WERI-Rb-1 (cell line): ENCODE results near the gene PIRT.

Source experiments
- DNase-seq: peaks from one replicate; pipeline ENCODE4 v3.0.0-alpha.2; 2020
- H3K27ac ChIP-seq: fragments of 250-450 bp; sonication (Bioruptor Pico); 2 replicates; pipeline ENCODE4 v1.5.1; 2020; ENCODE audit warnings: mild to moderate bottlenecking, moderate library complexity
- H3K27me3 ChIP-seq: fragments of 250-450 bp; sonication (Bioruptor Pico); 2 replicates; pipeline ENCODE4 v1.5.1; 2021; ENCODE audit warnings: mild to moderate bottlenecking, low read depth, moderate library complexity; ENCODE audit not compliant: insufficient read depth, severe bottlenecking
- H3K36me3 ChIP-seq: fragments of 250-450 bp; sonication (Bioruptor Pico); 2 replicates; pipeline ENCODE4 v1.5.1; 2020; ENCODE audit warnings: mild to moderate bottlenecking, moderate library complexity
- H3K4me3 ChIP-seq: 2 replicates; pipeline ENCODE4 v1.5.1; 2011; ENCODE audit warnings: low read depth, mild to moderate bottlenecking, control low read depth, low read length
- H3K9me3 ChIP-seq: fragments of 250-450 bp; sonication (Bioruptor Pico); 2 replicates; pipeline ENCODE4 v1.5.1; 2021; ENCODE audit warnings: mild to moderate bottlenecking, moderate library complexity; ENCODE audit not compliant: severe bottlenecking
- CTCF ChIP-seq: IDR thresholded peaks from 2 replicates; pipeline ENCODE4 v1.5.1; 2011; ENCODE audit warnings: low read depth, mild to moderate bottlenecking, control low read depth, inconsistent platforms, low read length

Gene PIRT

GRCh38 chr17:10777890-10778289 is 60.0 kb downstream of the PIRT start:
- Histone ChIP-seq H3K9me3 (no peaks in the 10 kb centered on the region), H3K27ac (no peak overlapping the region), H3K4me3 (no peak overlapping the region), H3K27me3 (no peaks in the 10 kb centered on the region), H3K36me3 (no peaks in the 10 kb centered on the region)
- no peak for TF ChIP-seq CTCF
- DNase-seq: no peak

GRCh38 chr17:10777131-10777807 is 60.6 kb downstream of the PIRT start:
- Histone ChIP-seq H3K27ac (no peak overlapping the region), H3K4me3 (no peak overlapping the region), H3K9me3 (peaks cover 6% of the 10 kb centered on the region), H3K27me3 (no peaks in the 10 kb centered on the region), H3K36me3 (no peaks in the 10 kb centered on the region)
- TF ChIP-seq CTCF: no peak
- no peak for DNase-seq

- Histone ChIP-seq H3K36me3 (no peaks in the 10 kb centered on the region), H3K9me3 (peaks cover 10% of the 10 kb centered on the region), H3K27ac (no peak overlapping the region), H3K4me3 (no peak overlapping the region), H3K27me3 (no peaks in the 10 kb centered on the region)
- no peak for DNase-seq
- TF ChIP-seq CTCF: no peak
Observed at GRCh38 chr17:10776381-10776780, 61.5 kb downstream of the PIRT start.

- no peak overlapping the region for H3K27ac ChIP-seq
- no peaks in the 10 kb centered on the region for H3K27me3 ChIP-seq
- H3K36me3 ChIP-seq: no peaks in the 10 kb centered on the region
- no peak for TF ChIP-seq CTCF
- H3K4me3 ChIP-seq: no peak overlapping the region
- peaks cover 10% of the 10 kb centered on the region for H3K9me3 ChIP-seq
- no peak for DNase-seq
Observed at GRCh38 chr17:10775740-10776356, 62.0 kb downstream of the PIRT start.

- no peaks in the 10 kb centered on the region for H3K27me3 ChIP-seq
- TF ChIP-seq CTCF: no peak
- H3K36me3 ChIP-seq: no peaks in the 10 kb centered on the region
- H3K4me3 ChIP-seq: no peak overlapping the region
- H3K27ac ChIP-seq: no peak overlapping the region
- no peak for DNase-seq
- peaks cover 10% of the 10 kb centered on the region for H3K9me3 ChIP-seq
Observed at GRCh38 chr17:10775058-10775457, 62.8 kb downstream of the PIRT start.
